Breast epithelium (tissue), 4 donors: ENCODE data around the gene KIF11. TPM values are rescaled to one million over a fixed set of nuclear protein-coding genes. Genes with fewer than 3 reads are reported as not detected.

Experiments used
- DNase-seq, 2 donors: peaks; one replicate each; pipeline ENCODE4 v3.0.0-alpha.2; 2019; ENCODE audit warnings: low spot score in 2 of 2
- H3K27ac ChIP-seq, 2 donors: fragments of 200-600 bp; sonication (generic) in 1 of 2; one replicate each; pipeline ENCODE4 v1.5.1; 2016 to 2019; ENCODE audit warnings: mild to moderate bottlenecking in 1 of 2
- H3K27me3 ChIP-seq, 2 donors: fragments of 200-600 bp; sonication (generic) in 1 of 2; one replicate each; pipeline versions ENCODE4 v1.5.1 to v1.6.0; 2017 to 2019; ENCODE audit warnings: control low read depth in 1 of 2, mild to moderate bottlenecking in 1 of 2
- H3K36me3 ChIP-seq: fragments of 200-600 bp; one replicate; pipeline ENCODE4 v1.5.1; 2019
- H3K4me1 ChIP-seq, 2 donors: fragments of 200-600 bp; sonication (generic); one replicate each; pipeline ENCODE4 v1.5.1; 2016 to 2019; ENCODE audit warnings: control low read depth in 1 of 2
- H3K4me3 ChIP-seq, 3 donors: fragments of 200-600 bp; sonication (generic); 1 replicate in 2 of 3; 2 replicates in 1 of 3; pipeline ENCODE4 v1.5.1; 2016 to 2019; ENCODE audit warnings: mild to moderate bottlenecking in 3 of 3, moderate library complexity in 2 of 3
- H3K9me3 ChIP-seq, 2 donors: fragments of 200-600 bp; sonication (generic) in 1 of 2; one replicate each; pipeline ENCODE4 v1.5.1; 2016 to 2019; ENCODE audit warnings: control low read depth in 1 of 2
- POLR2A ChIP-seq: fragments of 450-650 bp; IDR thresholded peaks from one replicate; pipeline ENCODE4 v1.6.1; 2016; ENCODE audit warnings: antibody characterized with exemption, mild to moderate bottlenecking, moderate library complexity
- POLR2AphosphoS5 ChIP-seq, 3 donors: sonication (generic); formaldehyde crosslinking; IDR thresholded peaks; one replicate each; pipeline ENCODE4 v1.6.1; 2017; ENCODE audit warnings: antibody characterized with exemption in 3 of 3
- intact Hi-C: fragments of 100-400 bp; cut with DNase I; formaldehyde crosslinking; loops from one replicate; pipeline ENCODE4 v1.15.1; 2023; ENCODE audit warnings: low total_unique reads
- total RNA-seq, 3 donors: library from RNA; depleted of rRNA; stranded (reverse); fragments of >200 nt; gene quantifications; one replicate each; pipeline ENCODE4 v1.1.0, GENCODE V29; 2016
- TF ChIP-seq, protein P1 (sequence below), 3 donors: fragments of 450-650 bp; IDR thresholded peaks; one replicate each; pipeline ENCODE4 v1.5.1; 2016 to 2017; ENCODE audit warnings: antibody characterized with exemption in 3 of 3, mild to moderate bottlenecking in 3 of 3, moderate library complexity in 3 of 3

The KIF11 gene
- total RNA-seq, 3 donors from 2014 or later = 0.66 to 2.6 (median 1.6) TPM

DNA sequence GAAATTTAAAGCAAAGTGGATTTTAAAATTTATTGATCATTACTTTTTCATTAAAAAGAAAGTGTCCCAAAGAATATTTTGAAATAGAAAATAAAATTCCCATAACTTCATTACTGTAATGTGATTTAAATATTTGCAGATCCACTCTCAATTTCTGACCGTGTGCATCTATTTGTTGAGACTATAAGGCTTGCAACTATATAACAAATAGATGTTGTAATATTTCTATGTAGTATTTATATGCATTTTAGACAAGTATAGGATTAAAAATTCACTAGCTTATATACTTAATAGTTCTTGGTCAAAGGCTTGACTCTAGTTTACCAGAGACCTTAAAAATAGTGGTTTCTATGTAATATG, 100.6 kb downstream of the KIF11 start:
- Histone ChIP-seq H3K4me3 (no peak overlapping the region), H3K4me1 (no peaks in the 10 kb centered on the region), H3K27ac (no peak overlapping the region), H3K36me3 (no peaks in the 10 kb centered on the region), H3K9me3 (no peaks in the 10 kb centered on the region), H3K27me3 (peaks cover 0 to 7% of the 10 kb centered on the region in 2 donors)
- DNase-seq = no peak
- intact Hi-C loops = no loop called here
- TF ChIP-seq, protein P1, sequence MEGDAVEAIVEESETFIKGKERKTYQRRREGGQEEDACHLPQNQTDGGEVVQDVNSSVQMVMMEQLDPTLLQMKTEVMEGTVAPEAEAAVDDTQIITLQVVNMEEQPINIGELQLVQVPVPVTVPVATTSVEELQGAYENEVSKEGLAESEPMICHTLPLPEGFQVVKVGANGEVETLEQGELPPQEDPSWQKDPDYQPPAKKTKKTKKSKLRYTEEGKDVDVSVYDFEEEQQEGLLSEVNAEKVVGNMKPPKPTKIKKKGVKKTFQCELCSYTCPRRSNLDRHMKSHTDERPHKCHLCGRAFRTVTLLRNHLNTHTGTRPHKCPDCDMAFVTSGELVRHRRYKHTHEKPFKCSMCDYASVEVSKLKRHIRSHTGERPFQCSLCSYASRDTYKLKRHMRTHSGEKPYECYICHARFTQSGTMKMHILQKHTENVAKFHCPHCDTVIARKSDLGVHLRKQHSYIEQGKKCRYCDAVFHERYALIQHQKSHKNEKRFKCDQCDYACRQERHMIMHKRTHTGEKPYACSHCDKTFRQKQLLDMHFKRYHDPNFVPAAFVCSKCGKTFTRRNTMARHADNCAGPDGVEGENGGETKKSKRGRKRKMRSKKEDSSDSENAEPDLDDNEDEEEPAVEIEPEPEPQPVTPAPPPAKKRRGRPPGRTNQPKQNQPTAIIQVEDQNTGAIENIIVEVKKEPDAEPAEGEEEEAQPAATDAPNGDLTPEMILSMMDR (IDR thresholded peaks at IDR 0.05) = no peak
- TF ChIP-seq POLR2A = no peak
- TF ChIP-seq POLR2AphosphoS5 (IDR thresholded peaks at IDR 0.05) = no peak

DNA sequence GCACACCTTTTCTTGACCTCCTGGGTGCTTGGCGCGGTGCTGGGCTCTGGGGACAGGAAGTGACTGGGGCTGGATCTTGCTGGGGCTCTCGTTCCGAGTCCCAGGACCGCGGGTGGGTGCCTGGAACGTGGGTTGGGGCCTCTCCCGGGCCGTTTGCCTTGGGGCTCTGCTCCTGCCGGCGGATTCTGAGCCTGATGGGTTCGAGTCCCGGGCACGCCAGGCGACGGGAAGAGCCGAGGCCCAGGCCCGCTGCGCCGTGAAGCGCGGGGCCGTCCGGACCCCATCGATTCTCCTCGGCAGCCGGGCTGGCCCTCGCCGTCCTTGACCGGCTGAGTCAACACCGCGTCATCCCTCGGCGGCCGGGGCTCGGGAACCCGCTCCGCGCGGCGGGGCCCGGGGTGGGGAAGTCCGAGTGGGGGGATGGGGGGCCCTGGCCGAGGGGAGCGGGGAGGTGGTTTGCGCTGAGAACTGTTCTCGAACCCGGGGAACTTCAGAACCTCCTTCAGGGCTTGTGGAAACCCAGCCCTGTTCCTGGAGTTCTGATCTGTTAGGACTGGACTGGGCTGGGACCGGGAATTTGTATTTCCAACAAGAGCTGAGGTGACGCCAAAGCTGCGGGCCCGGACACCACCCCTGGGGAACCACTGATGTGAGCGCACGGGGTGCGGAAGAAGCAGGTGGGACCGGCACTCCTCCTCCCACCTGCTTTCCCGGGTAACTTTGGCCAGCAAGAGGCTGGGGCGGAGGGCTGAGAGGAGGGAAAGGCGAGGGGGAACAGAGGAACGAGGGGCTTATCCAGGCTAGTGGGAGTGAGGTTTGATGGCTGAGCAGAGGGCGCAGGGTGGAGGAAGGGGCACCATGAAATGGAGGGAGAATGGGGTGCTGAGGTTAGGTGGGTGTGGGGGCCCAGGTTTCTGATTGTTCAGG, 103.0 kb downstream of the KIF11 start:
- H3K9me3 ChIP-seq = no peaks in the 10 kb centered on the region
- peaks cover 0 to 9% of the 10 kb centered on the region in 2 donors for H3K27me3 ChIP-seq
- intact Hi-C loops = no loop called here
- no peaks in the 10 kb centered on the region for H3K4me1 ChIP-seq
- DNase-seq = no peak
- no peak overlapping the region for H3K4me3 ChIP-seq
- no peaks in the 10 kb centered on the region for H3K36me3 ChIP-seq
- TF ChIP-seq POLR2A = no peak
- TF ChIP-seq, protein P1 (IDR thresholded peaks at IDR 0.05) = no peak
- TF ChIP-seq POLR2AphosphoS5 (IDR thresholded peaks at IDR 0.05) = no peak
- H3K27ac ChIP-seq = no peak overlapping the region

DNA sequence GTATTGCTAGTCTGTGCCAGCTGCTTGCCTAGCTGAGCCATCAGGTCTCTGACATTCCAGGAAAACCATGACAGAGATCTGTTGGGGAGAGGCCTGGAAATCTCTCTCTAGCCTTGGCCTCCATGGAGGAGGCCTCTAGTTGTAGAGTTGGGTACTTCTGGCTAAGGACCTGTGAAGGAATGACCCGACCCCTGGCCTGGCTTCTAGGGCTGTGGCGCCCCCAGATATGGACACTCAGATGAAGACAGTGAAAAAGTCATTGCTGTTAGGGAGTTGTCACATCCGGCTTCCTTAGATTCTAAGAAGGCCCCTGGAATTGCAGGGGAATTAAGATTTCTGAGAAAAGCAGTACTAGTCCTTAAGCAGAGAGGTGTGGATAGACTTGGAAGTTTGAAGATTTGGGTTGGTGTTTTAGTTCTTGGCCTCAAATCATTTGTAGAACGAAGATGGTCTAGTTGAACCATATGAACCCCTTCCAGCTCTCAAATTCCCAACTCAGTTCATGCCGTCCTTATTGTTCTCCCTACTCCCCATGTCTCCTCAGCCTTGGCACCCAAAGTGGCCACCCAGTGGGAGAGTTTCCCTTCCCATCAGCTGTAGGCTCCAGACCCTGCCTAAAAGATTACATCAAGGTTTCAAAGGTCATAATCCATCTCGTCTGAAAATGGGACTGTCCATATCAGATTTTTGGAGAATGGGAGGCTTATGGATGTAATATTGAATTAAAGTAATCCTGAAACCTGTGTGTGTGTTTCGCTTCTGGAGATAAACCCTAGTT, 103.9 kb downstream of the KIF11 start:
- H3K27me3 ChIP-seq = peaks cover 0 to 9% of the 10 kb centered on the region in 2 donors
- no peak for DNase-seq
- H3K9me3 ChIP-seq = no peaks in the 10 kb centered on the region
- TF ChIP-seq, protein P1 (IDR thresholded peaks at IDR 0.05) = no peak
- TF ChIP-seq POLR2AphosphoS5 (IDR thresholded peaks at IDR 0.05) = no peak
- no peak for TF ChIP-seq POLR2A
- intact Hi-C loops = no loop called here
- no peak overlapping the region for H3K27ac ChIP-seq
- H3K4me3 ChIP-seq = no peak overlapping the region
- H3K4me1 ChIP-seq = no peaks in the 10 kb centered on the region
- H3K36me3 ChIP-seq = no peaks in the 10 kb centered on the region

DNA sequence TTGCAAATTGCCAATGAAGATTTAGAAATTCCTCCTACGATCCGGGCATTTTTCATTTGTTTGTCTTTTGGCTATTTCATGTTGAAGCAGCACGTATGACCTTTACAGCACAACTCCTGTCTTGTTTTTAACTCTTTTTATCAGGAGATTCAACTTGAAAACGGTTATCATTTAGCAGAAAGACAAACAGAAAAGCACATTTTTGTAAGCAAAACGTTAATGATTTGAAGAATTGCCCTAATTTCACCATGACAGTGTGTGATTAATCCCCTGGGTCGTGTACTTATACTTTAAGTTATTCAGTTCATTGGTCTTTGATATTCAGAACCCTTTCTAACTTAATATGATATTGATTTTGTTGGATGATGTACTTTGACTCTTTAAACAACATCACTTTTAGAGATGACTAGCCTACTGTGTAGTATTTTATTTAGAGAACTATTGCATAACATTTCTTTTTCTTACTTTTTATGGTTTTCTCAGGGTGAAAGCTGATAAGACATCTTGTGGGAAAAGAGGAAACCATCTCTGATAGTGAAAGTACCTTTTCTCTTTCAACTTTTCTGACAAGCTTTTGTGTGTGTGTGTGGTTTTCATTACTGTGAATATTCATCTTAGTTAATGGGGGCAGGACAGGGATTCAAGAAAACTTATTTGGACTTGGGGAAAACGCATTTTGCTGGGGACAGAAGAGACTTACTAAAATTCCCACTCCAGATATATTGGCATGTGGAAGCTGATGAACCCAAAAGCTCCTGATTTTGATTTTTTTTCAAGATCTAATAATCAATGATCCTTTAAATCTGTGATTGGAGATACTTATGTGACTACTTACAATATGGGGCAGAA, 105.0 kb downstream of the KIF11 start:
- Histone ChIP-seq H3K27ac (no peak overlapping the region), H3K36me3 (no peaks in the 10 kb centered on the region), H3K9me3 (no peaks in the 10 kb centered on the region), H3K4me1 (no peaks in the 10 kb centered on the region), H3K4me3 (no peak overlapping the region), H3K27me3 (peaks cover 0 to 5% of the 10 kb centered on the region in 2 donors)
- no peak for DNase-seq
- intact Hi-C loops = no loop called here
- TF ChIP-seq POLR2A = no peak
- TF ChIP-seq, protein P1 (IDR thresholded peaks at IDR 0.05) = no peak
- TF ChIP-seq POLR2AphosphoS5 (IDR thresholded peaks at IDR 0.05) = no peak
